PFSK-1 (cell line): ENCODE measurements around the gene HMHB1. TPM values are rescaled to one million over a fixed set of nuclear protein-coding genes. Genes with fewer than 3 reads are reported as not detected.

Experiments used
- FOXP2 ChIP-seq: optimal IDR thresholded peaks from 2 replicates; pipeline ENCODE3; 2011; ENCODE audit warnings: borderline replicate concordance, control low read depth, inconsistent platforms; ENCODE audit not compliant: insufficient read depth; ENCODE audit errors: extremely low read length, extremely low read depth
- POLR2AphosphoS5 ChIP-seq: IDR thresholded peaks from 2 replicates; pipeline ENCODE4 v1.6.1; 2012; ENCODE audit warnings: low read depth, mild to moderate bottlenecking, control low read depth, low read length, moderate library complexity
- REST ChIP-seq, 2 experiments: IDR thresholded peaks; 2 replicates each; pipeline versions ENCODE4 v1.6.1 to v1.8.0; 2011 to 2012; ENCODE audit warnings: low read depth in 2 of 2, low read length in 2 of 2, control low read depth in 1 of 2, inconsistent platforms in 1 of 2, mild to moderate bottlenecking in 1 of 2, moderate library complexity in 1 of 2; ENCODE audit not compliant: insufficient read depth in 1 of 2
- SIN3A ChIP-seq: IDR thresholded peaks from 2 replicates; pipeline ENCODE4 v1.6.1; 2012; ENCODE audit warnings: mild to moderate bottlenecking, low read length, moderate library complexity, borderline replicate concordance; ENCODE audit not compliant: insufficient read depth
- TAF1 ChIP-seq: IDR thresholded peaks from 2 replicates; pipeline ENCODE4 v1.6.1; 2012; ENCODE audit warnings: low read length, control low read depth, borderline replicate concordance; ENCODE audit not compliant: insufficient read depth
- polyA plus RNA-seq: library from polyadenylated mRNA; unstranded; fragments of >200 nt; gene quantifications from one replicate; pipeline ENCODE4 v1.2.1, GENCODE V29; 2012; ENCODE audit warnings: low read depth, missing spikeins; ENCODE audit not compliant: insufficient read length

HMHB1 gene
- polyA plus RNA-seq: not detected

- TF ChIP-seq POLR2AphosphoS5 (no peak), SIN3A (no peak), FOXP2 (no peak), REST (IDR thresholded peaks at IDR 0.05; ENCODE audit: insufficient read depth in 1 of 2, low read depth in 2 of 2, low read length in 2 of 2) (no peak), TAF1 (no peak)
These were observed at the start of gene HMHB1 for GRCh38 chr5:143812085-143812705. HMHB1 (plus strand) TSS chr5:143812161.

GRCh38 chr5:143762636-143763220 lies 49.2 kb upstream of the HMHB1 start:
- TF ChIP-seq FOXP2 (no peak), POLR2AphosphoS5 (no peak), REST (IDR thresholded peaks at IDR 0.05; ENCODE audit: insufficient read depth in 1 of 2, low read depth in 2 of 2, low read length in 2 of 2) (no peak), SIN3A (no peak), TAF1 (no peak)

GRCh38 chr5:143767162-143767561 lies 44.8 kb upstream of the HMHB1 start:
- TF ChIP-seq TAF1 (no peak), SIN3A (no peak), POLR2AphosphoS5 (no peak), FOXP2 (no peak), REST (IDR thresholded peaks at IDR 0.05; ENCODE audit: insufficient read depth in 1 of 2, low read depth in 2 of 2, low read length in 2 of 2) (no peak)

GRCh38 chr5:143769026-143769786 lies 42.8 kb upstream of the HMHB1 start:
- TF ChIP-seq FOXP2 (no peak), POLR2AphosphoS5 (no peak), TAF1 (no peak), REST (IDR thresholded peaks at IDR 0.05; ENCODE audit: insufficient read depth in 1 of 2, low read depth in 2 of 2, low read length in 2 of 2) (no peak), SIN3A (no peak)
